GM11168 (cell line): Measurements from ENCODE around the gene SLC12A9.
"Not testable (repeated sequence)": the region's sequence is repeated elsewhere in the genome, so short reads cannot be mapped to it uniquely, and the experiment has no call there.

Source experiments
- in situ Hi-C: fragments of 300-500 bp; cut with MboI; formaldehyde crosslinking; loops from one replicate; pipeline ENCODE4 v1.12.0; 2022; ENCODE audit warnings: low sequenced_read_pairs; ENCODE audit not compliant: unreplicated experiment

SLC12A9 gene, protein sequence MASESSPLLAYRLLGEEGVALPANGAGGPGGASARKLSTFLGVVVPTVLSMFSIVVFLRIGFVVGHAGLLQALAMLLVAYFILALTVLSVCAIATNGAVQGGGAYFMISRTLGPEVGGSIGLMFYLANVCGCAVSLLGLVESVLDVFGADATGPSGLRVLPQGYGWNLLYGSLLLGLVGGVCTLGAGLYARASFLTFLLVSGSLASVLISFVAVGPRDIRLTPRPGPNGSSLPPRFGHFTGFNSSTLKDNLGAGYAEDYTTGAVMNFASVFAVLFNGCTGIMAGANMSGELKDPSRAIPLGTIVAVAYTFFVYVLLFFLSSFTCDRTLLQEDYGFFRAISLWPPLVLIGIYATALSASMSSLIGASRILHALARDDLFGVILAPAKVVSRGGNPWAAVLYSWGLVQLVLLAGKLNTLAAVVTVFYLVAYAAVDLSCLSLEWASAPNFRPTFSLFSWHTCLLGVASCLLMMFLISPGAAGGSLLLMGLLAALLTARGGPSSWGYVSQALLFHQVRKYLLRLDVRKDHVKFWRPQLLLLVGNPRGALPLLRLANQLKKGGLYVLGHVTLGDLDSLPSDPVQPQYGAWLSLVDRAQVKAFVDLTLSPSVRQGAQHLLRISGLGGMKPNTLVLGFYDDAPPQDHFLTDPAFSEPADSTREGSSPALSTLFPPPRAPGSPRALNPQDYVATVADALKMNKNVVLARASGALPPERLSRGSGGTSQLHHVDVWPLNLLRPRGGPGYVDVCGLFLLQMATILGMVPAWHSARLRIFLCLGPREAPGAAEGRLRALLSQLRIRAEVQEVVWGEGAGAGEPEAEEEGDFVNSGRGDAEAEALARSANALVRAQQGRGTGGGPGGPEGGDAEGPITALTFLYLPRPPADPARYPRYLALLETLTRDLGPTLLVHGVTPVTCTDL

GRCh38 chr7:100852048-100852872 is at the start of gene SLC12A9:
TSS of gene SLC12A9 (plus strand) at chr7:100852713. CDS start at chr7:100854198, 1,485 bp downstream.
- in situ Hi-C loops: no loop called here

DNA sequence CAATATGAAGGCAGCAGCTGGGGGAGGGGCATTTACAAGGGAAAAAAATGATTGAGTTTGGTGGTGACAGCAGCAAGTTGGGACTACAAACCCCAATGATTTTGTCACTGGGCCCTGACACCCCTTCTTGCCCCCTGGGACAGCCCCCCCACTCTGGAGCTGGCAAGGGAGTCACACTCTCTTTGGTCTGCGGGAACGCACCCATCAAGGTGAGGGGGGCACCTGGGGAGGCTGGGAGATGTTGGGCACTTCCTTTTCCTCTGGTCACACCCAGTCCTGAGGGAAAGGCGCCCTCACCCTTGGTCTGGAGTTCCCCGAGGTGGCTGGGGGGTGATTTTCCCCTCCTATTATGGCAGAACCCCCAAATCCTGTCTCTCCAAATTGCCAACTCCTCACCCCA is 49.6 kb upstream of the SLC12A9 start:
- in situ Hi-C loops: no loop called here

GRCh38 chr7:100803398-100804161 is 48.9 kb upstream of the SLC12A9 start:
- in situ Hi-C loops: no loop called here

GRCh38 chr7:100804681-100805431 is 47.7 kb upstream of the SLC12A9 start:
- in situ Hi-C loops: no loop called here

- in situ Hi-C loops: no loop called here
Measured at GRCh38 chr7:100806276-100806675, 46.2 kb upstream of the SLC12A9 start.

GRCh38 chr7:100806883-100807282 is 45.6 kb upstream of the SLC12A9 start:
- in situ Hi-C loops: not testable (repeated sequence)

GRCh38 chr7:100808354-100808875 is 44.1 kb upstream of the SLC12A9 start:
- in situ Hi-C loops: no loop called here

GRCh38 chr7:100811480-100811879 is 41.0 kb upstream of the SLC12A9 start:
- in situ Hi-C loops: no loop called here

GRCh38 chr7:100812729-100813128 is 39.8 kb upstream of the SLC12A9 start:
- in situ Hi-C loops: no loop called here

DNA sequence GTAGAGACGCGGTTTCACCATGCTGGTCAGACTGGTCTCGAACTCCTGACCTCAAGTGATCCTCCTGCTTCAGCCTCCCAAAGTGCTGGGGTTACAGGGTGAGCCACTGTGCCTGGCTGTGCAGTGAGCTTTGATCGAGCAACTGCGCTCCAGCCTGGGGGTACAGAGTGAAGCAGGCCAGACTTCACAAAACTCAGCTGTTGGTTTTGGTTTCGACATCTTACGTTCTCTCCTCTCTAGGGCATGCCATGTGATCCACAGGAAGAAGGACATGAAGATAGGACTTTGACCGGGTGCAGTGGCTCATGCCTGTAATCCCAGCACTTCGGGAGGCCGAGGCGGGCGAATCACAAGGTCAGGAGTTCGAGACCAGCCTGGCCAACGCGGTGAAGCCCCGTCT is 36.0 kb upstream of the SLC12A9 start:
- in situ Hi-C loops: not testable (repeated sequence)

DNA sequence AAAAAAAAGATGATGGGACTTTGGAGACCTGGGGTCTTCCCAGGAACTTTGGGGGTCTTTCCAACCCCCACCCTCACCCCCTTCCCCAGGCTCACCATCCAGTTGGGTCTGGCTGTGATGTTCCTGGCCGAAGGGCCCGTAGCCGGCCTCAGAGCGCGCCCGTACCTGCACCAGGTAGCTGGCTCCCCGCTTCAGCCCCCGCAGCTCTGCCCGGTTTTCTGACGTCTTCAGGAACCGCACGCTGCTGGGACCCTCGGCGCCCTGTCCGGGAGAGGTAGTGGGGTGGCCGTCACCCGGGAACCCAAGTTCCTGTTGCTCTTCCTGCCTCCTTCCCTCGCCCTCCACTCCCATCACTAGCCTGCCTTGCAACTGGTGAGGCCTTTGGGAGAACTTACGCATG is 35.4 kb upstream of the SLC12A9 start:
- in situ Hi-C loops: no loop called here

GRCh38 chr7:100818366-100818765 is 34.1 kb upstream of the SLC12A9 start:
- in situ Hi-C loops: no loop called here

DNA sequence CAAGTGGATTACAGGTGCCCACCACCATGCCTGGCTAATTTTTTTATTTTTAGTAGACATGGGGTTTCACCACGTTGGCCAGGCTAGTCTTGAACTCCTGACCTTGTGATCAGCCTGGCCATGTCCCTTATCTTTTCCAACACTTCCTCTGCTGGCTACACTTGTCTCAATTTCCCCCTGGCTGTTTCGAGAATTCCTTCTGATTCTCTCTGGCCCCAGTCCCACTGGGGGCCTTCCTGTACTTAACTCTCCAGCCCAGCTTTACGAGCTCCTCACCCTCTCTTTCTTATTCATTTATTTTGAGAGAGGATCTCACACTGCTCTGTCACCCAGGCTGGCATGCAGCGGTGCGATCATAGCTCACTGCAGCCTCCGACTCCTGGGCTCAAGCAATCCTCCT is 33.7 kb upstream of the SLC12A9 start:
- in situ Hi-C loops: no loop called here

DNA sequence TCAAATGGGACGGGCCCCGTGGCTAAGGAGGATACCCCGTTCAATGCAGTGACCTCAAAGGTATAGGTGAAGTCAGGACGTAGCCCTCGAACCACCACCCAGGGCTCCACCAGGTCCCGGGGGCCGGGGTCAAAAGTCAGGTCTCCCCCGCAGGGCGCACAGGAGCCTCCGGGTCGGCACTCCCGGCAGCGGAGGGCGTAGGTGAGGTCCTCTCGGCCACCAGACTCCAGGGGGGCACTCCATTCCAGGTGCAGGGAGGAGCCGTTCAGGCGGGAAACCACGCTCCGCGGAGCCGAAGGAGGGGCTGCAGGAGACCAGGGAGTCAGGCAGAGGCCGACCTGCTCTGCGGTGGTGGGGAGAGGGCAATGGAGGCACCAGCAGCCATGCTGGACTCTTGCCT is 32.9 kb upstream of the SLC12A9 start:
- in situ Hi-C loops: no loop called here

DNA sequence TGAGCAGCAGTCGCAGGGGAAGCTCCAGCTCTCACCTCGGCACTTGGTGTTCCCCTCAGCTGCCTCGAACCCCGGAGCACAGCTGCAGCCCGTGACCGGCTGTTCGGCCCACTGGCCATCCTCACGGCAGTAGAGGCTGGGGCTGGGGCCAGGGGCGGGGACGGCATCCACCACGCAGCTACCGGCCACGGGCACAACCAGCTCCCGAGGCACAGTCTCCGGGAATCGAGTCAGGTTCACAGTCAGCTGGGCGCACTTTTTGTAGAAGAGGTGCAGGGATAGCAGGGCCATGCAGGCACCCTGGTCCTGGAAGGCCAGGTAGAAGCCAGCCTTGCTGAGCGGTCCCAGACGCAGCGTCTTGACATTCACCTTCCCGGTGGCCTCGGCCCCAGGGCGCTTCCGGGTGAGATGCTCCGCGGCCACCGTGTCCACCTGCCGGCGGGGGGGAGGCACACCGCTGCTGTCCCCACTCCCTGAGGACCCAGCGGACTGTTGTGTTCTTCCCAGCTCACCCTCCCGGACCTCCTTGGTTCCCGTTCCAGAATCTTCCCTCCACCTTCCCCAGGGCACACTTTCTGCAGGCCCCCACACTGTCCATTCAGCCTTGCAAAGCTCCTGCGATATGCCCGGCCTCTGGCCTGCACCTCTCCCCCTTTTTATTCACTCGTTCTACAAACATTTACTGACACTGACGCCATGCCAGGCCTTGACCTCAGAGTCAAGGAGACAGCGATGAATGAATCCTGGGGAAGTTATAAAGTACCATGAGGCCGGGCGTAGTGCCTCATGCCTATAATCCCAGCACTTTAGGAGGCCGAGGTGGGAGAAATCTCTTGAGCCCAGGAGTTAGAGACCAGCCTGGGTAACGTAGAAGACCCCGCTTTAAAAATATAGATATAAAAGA is 30.0 kb upstream of the SLC12A9 start:
- in situ Hi-C loops: no loop called here

DNA sequence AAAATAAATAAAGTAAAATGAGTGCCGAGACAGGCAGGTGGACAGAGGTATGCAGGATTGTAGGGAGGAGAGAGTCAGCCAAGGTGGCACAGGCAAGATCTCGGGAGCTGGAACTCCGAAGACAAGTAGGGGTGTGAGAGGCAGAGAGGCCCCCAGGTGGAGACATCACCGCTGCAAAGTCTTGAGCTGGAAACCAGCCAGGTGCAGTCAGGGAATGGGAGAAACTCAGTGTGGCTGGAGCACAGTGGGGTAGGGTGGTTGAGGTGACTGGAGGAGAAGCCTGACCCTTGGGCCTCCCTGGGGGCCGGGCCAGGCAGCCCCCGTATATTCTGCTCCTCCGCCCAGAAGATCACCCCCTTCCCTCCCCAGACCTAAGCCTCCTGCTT is 29.4 kb upstream of the SLC12A9 start:
- in situ Hi-C loops: no loop called here

DNA sequence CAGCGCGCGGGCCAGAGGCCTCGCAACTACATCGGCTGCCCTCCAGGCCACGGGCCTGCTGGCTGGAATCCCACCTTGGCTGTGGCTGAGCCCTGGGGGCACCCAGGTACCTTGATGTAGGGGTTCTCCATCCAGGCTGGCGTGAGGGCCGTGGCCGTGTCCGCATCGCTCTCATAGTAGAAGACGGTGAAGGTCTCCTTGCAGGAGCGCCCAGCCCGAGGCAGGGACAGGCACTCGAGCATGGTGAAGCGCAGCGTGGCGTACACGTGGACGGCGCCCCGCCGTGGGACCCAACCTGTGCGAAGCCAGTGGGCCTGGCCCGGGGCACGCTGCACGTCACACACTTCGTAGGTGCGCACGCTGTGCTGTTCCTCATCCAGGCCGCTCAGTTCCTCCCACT is 29.0 kb upstream of the SLC12A9 start:
- in situ Hi-C loops: no loop called here
